CD1c-positive myeloid dendritic cell (primary cell): ENCODE measurements around the gene JMJD6.

Experiments
- DNase-seq: peaks from one replicate; pipeline ENCODE4 v3.0.0-alpha.2; 2016; ENCODE audit errors: extremely low spot score

JMJD6 gene

GRCh38 chr17:76697702-76698465 lies 28.5 kb downstream of the JMJD6 start:
- DNase-seq: no peak

GRCh38 chr17:76696763-76697701 lies 29.4 kb downstream of the JMJD6 start:
- no peak for DNase-seq

DNA sequence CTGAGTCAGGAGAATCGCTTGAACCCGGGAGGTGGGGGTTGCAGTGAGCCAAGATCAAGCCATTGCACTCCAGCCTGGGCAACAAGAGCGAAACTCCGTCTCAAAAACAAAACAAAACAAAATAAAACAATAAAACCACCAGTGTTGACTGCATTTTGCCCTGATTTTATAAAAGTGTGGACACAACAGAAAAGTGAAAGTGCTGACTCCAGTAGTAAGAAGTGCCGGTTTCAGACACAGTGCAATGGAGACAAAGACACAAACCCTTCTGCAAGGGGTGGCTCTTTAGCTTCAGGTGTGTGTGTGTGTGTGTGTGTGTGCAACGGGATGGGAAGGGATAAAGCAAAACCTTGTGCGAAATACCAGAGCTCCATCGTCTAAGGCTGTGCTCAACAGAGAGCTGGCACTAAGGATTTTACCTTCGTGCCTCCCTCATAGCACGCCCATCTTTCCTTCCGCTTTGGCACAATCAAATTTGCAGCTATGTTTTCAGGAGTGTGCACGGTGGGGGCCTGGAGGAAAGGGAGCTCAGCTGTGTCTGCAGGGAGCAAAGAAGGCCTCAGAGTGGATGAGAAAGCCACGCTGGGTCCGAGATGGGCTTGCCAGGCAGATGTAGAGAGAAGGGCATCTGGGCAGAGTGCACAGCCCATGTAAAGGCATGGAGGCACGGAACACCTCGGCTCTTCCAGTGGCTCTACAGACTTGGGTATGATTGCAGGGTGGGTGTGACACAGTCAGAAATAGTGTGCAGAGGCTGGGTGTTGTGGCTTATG lies 31.2 kb downstream of the JMJD6 start:
- DNase-seq: no peak

GRCh38 chr17:76691379-76692191 lies 34.8 kb downstream of the JMJD6 start:
- DNase-seq: no peak

- DNase-seq: no peak
Measured at GRCh38 chr17:76690596-76691280, 35.7 kb downstream of the JMJD6 start.

GRCh38 chr17:76689859-76690258 lies 36.5 kb downstream of the JMJD6 start:
- DNase-seq: no peak

GRCh38 chr17:76688165-76688622 lies 38.2 kb downstream of the JMJD6 start:
- no peak for DNase-seq

- DNase-seq: no peak
Measured at GRCh38 chr17:76687298-76688164, 38.9 kb downstream of the JMJD6 start.

DNA sequence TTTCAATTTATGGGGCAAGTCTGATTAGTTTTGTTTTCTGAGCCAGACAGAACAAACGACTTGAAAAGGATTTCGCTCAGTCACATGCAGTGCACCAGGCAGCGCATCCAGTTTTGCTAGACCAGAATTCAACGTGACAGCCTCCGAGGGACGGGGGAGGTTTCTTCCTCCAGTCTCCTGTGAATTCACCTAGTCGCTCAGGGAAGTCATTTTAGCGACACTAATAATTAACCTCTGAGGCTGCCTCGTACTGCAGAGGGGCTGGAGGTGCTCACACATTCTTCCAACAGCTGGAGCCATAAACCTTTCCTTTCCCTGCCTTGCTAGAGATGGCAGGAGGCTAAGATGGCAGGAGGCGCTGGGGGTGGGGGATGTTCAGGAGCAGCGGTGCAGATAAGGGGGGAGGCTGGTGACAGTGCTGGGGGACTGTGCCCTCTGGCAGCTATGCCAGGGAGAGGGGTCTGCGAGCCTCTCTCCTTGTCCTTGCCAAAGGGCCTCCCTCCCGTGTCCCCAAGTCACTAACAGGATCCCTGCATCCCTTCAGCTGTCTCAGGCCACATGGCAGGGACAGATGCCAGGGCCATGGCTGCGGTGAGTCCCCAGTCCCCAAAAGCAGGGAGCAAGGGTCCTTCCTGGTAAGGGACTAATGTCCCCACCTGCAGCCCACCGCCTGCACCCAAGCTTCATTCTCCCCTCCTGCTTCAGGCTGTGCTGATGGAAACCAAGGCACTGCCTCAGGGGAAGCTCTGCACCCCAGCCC lies 39.7 kb downstream of the JMJD6 start:
- DNase-seq: no peak

DNA sequence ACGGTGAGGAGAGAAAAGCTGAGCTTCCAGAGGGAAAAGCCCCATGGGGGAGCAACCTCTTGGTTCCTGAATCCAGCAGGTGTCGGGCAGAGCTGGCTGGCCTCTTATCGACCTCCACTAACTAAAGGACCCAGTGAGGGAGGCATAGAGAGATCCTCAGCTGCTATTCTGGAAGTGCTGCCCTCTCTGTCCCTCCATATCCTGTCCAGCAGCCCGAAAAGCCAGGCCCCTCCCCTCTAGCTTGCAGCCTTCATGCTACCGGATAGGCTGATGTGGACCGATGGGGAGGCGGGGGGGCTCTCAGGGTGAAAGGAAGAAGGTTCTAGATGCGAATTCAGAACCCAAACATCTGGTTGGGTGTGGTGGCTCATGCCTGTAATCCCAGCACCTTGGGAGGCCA lies 40.6 kb downstream of the JMJD6 start:
- DNase-seq: no peak

DNA sequence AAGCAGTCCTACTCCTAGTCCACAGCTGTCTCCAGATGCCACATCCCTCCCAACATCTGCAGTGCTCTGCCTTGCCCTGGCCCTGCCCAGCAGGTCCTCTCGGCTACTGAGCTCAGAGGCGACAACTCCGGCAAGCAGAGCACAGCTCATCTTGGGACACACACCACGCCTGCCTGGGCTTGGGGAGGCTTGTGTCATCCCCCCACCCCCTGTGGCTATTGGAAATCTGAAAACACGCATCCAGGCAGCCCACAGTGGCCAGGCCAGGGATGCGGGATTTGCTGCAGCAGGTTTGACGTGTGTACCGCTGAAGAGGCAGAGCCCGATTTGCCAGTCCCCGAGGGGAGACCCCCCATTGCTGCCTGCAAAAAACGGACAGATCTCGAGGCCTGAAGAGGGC lies 41.0 kb downstream of the JMJD6 start:
- DNase-seq: no peak

GRCh38 chr17:76684756-76685155 lies 41.6 kb downstream of the JMJD6 start:
- no peak for DNase-seq

GRCh38 chr17:76683921-76684745 lies 42.3 kb downstream of the JMJD6 start:
- no peak for DNase-seq

DNA sequence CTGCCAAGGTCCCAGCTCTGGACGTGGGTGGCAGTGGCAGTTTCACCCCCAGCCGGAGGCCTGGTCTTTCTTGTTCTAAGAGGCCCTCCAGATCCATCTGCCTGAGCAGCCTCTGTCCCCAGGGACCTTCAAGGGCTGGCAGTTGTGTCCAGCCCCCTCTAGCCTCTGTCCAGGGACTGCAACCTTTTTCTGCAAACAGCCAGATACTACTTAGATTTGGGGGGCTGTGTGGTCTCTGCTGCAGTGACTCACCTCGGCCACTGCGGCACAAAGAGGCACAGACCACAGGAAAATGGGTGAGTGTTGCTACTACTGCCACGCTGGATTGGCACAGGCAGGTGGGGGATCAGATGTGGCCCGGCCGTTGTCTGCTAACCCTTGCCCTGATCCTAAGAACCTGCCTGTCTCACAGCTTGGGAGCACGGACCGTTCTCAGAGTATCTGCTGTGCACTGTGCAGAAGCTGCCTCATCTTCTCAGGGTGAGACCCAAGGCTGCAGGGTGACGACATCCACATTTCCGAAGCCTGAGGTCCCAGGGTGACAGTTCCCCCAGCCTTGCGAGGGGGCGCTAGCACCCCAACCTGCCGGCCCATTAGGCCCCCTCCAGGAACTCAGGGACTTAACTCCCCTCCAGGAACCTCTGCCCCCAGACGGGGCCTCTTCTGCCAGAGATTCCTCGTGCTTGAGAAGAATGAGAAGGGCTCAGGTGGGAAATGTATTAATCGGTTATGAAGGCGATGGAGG lies 43.2 kb downstream of the JMJD6 start:
- no peak for DNase-seq

GRCh38 chr17:76682296-76682695 lies 44.1 kb downstream of the JMJD6 start:
- DNase-seq: no peak

DNA sequence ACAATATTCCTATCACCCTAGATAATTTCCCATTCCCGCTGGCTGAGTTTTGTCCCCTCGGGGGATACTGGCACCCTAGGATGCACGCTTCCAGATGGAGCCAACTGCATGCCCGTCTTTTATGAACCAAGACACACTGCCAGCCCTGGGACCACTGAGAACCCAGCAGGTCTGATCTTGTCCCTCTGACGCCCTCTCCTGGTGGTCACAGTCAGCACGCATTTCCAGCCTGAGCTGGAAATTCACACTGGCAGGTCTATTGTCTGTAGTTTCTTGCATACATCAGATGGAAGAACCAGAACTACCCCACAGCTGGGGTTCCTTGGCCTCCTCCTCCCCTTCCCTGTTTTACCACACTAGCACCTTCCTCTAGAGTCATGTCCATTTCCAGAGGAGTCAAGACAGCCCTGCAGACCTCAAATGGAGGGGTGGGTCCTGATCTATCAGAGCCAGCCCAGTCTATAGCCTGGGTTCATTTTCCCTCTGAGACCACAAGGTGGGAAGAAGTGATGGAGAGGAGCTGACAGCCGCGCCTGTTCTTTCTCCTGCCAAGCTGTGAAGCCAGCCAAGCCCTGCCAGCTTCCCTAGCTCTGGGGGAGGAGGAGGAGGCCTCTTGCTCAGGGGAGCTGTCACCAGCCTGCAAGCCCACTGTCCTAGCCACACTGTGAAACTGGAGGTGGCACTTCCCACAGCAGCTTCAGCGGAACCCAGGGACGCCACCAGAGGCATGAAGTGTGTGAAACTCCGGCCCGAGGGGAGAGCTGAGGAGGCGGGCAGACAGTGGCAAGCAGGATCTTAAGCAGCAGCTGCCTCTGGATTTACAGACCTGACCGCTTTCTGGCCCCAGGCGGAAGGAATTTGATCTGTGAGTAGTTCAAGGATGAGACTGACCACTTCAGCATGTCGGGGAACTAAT lies 44.9 kb downstream of the JMJD6 start:
- DNase-seq: peak; percentile 59
